Adipocyte (in vitro differentiated cells): ENCODE measurements around the gene ENG.
A peak's percentile ranks its signal among the peaks of the same experiment; 100 is the strongest.

Source experiments
- DNase-seq: peaks from one replicate; pipeline ENCODE4 v3.0.0-alpha.2; 2015; ENCODE audit warnings: low read depth
- H3K27me3 ChIP-seq: replicated peaks from 2 replicates; pipeline ENCODE4 v1.7.0; 2013; ENCODE audit warnings: mild to moderate bottlenecking, low read length, moderate library complexity; ENCODE audit not compliant: control insufficient read depth, insufficient read depth
- H3K36me3 ChIP-seq: 2 replicates; pipeline ENCODE4 v1.7.0; 2013; ENCODE audit warnings: low read length, mild to moderate bottlenecking, moderate library complexity; ENCODE audit not compliant: control insufficient read depth, insufficient read depth, severe bottlenecking
- H3K4me1 ChIP-seq: 2 replicates; pipeline ENCODE4 v1.7.0; 2013; ENCODE audit warnings: mild to moderate bottlenecking, low read length, moderate library complexity; ENCODE audit not compliant: control insufficient read depth, insufficient read depth
- H3K4me3 ChIP-seq: 2 replicates; pipeline ENCODE4 v1.7.0; 2013; ENCODE audit warnings: mild to moderate bottlenecking, low read length, moderate library complexity
- H3K9ac ChIP-seq: 2 replicates; pipeline ENCODE4 v1.7.0; 2013; ENCODE audit warnings: mild to moderate bottlenecking, low read length, moderate library complexity
- H3K9me3 ChIP-seq: 2 replicates; pipeline ENCODE4 v1.7.0; 2013; ENCODE audit warnings: mild to moderate bottlenecking, low read length, moderate library complexity; ENCODE audit not compliant: control insufficient read depth

The ENG gene

DNA sequence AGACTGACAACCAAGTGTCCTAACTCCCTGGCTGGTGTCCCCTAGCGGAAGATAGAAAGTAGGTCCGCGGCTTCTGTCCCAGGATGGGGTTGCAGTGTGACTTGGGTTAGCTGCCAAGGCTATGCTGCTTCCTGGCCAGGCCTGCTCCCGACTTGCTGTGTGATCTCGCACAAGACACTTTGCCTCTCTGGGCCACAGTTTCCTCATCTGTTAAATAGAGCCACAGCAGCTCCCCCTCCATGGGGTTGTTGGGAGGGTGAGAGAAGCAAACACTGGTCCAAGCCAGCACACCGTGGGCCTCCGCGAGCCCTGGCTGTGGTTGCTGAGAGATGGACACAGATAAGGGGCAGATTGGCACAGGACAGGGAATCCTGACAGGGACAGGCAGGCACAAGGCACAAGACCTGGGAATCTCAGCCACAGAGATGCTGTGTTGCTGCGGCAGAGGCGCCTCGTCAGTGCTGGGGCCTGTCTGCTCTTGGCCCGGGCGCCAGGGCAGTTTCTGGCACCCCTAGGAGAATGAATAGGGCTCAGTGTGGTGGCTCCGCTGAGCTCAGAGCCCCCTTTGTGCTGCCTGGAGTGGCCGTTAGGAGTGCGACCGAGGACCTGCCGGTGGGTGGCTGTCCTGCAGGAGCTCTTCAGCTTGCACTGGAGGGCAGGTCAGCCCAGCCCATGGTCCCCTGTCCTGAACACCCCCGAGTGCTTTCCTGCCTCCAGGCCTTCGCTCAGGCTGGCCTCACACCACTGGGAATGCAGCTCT lies 74.2 kb downstream of the ENG start:
- Histone ChIP-seq H3K4me1 (peaks cover 24% of the 10 kb centered on the region), H3K27me3 (no peaks in the 10 kb centered on the region), H3K9me3 (no peaks in the 10 kb centered on the region), H3K4me3 (no peak overlapping the region), H3K9ac (peak overlapping the region; percentile 53), H3K36me3 (no peaks in the 10 kb centered on the region)
- DNase-seq = no peak

DNA sequence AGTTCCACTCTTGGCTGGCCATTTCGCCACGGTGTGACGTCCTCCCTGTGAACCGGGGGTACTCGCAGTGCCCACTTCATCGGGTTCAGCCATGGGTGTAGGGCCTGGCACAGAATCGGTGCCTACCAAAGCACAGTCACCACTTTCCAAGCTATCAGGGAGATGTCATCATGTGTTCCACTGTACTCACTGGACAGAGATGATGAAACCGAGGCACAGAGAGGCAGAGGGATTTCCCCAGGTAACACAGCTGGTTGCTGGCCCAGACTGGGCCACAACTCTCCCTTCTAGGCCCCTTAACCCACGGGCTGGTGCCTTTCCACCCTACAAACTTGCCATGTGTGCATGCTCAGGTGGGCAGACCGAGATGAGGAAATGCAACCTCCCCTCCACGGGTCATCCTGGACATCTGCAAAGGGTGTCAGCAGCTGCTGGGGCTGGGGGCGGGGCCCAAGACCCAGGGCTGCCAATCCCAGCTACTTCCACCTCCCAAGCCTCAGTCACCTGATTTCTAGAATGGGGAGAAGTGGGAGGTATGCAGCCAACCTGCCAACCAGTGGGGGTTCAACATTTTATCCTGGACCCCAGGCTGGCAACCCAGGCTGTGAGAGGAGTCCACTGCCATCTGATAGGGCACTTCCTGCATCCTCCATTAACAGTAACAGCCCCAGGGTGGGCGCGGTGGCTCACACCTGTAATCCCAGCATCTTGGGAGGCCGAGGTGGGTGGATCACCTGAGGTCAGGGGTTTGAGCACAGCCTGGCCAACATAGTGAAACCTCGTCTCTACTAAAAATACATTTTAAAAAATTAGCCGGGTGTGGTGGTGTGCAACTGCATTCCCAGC lies 75.1 kb downstream of the ENG start:
- no peaks in the 10 kb centered on the region for H3K36me3 ChIP-seq
- H3K27me3 ChIP-seq = peaks cover under 1% of the 10 kb centered on the region
- H3K9me3 ChIP-seq = no peaks in the 10 kb centered on the region
- peak overlapping the region; percentile 54 for H3K9ac ChIP-seq
- no peak for DNase-seq
- no peak overlapping the region for H3K4me3 ChIP-seq
- H3K4me1 ChIP-seq = peaks cover 24% of the 10 kb centered on the region

DNA sequence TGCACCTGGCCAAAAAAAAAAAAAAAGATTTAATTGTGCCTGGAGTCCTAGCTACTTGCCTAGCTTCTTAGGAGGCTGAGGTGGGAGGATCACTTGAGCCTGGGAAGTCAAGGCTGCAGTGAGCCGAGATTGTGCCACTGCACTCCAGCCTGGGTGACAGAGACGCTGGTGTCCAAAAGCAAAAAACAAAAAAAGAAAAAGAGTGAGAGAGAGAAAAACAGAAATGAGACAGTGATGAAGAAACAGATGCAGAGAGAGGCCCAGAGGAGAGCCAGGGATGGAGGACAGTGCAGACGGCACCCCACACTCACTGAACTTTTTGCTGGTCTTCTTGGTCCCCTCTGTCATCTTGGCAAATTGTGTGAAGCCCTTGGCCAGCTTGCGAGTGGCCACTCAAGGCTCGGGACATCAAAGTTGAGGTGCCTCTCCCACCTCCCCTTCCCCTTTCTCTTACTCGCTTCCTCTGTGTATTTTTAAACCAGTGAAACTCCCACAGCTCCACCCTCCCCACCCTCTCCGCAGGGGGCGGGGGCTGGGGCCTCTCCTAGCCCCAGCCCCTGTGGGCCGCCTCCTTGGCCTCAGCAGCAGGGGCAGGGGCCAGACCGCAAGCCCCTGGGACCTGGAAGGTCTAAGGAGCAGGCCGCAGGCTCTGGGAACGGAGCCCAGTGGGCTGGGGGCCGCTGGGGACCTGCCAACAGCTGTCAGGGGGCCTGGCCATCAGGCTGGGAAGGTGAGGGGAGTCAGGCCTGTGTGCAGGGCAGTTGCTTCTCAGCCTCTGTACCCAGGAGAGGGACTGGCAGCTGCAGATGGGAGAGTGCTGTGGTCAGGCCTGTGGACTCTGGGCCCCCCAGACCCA lies 76.0 kb downstream of the ENG start, which contains the start of gene SH2D3C:
Gene SH2D3C (minus strand): TSS at position 387 of the 856 bp plus-strand sequence. CDS start 39 bp downstream, at position 348.
- Histone ChIP-seq H3K4me1 (peaks cover 24% of the 10 kb centered on the region), H3K9me3 (no peaks in the 10 kb centered on the region), H3K4me3 (no peak within 1 kb of the TSS), H3K9ac (peak within 1 kb of the TSS; percentile 54), H3K36me3 (no peaks in the 10 kb centered on the region), H3K27me3 (peaks cover 7% of the 10 kb centered on the region)
- DNase-seq = no peak

DNA sequence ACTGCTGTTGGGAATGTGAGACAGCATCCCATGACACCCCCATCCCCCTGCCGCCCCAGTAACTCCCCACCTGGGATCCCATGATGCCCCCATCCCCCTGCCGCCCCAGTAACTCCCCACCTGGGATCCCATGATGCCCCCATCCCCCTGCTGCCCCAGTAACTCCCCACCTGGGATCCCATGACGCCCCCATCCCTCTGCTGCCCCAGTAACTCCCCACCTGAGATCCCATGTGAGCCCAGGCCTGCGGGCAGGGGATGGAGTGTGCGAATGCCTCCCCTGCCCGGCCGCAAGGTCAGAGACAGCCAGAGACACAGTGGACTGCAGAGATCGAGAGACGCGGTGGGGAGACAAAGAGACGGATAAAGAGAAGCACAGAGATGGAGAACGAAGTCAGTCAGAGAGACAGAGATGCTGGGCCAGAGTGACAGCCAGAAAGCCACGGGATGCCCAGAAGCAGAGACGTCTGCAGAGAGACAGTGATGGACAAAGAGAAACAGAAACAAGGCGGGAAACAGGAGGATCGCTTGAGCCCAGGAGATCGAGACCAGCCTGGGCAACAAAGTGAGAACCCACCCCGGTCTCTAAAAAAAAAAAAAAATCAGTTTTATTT lies 77.0 kb downstream of the ENG start:
- Histone ChIP-seq H3K27me3 (peaks cover 9% of the 10 kb centered on the region), H3K36me3 (no peaks in the 10 kb centered on the region), H3K4me3 (no peak overlapping the region), H3K4me1 (peaks cover 24% of the 10 kb centered on the region), H3K9ac (no peak overlapping the region), H3K9me3 (no peaks in the 10 kb centered on the region)
- no peak for DNase-seq

DNA sequence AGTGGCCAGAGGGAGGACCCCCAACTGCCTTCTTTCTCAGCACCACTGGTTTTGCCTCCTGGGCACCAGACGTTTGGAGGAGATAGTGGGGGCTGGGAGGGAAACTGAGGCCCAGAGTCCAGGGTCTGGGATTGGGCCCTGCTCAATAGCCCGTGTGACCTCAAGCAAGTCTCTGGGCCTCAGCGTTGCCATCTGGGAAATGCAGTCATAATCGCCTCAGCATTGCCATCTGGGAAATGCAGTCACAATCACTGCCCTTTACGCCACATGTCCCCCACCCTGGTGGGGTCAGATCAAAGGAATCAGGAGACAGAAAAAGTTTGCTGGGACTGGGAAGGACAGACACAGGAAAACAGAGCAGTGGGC lies 77.6 kb downstream of the ENG start:
- Histone ChIP-seq H3K9ac (no peak overlapping the region), H3K27me3 (peaks cover 9% of the 10 kb centered on the region), H3K4me1 (peaks cover 24% of the 10 kb centered on the region), H3K36me3 (no peaks in the 10 kb centered on the region), H3K9me3 (no peaks in the 10 kb centered on the region), H3K4me3 (no peak overlapping the region)
- no peak for DNase-seq

DNA sequence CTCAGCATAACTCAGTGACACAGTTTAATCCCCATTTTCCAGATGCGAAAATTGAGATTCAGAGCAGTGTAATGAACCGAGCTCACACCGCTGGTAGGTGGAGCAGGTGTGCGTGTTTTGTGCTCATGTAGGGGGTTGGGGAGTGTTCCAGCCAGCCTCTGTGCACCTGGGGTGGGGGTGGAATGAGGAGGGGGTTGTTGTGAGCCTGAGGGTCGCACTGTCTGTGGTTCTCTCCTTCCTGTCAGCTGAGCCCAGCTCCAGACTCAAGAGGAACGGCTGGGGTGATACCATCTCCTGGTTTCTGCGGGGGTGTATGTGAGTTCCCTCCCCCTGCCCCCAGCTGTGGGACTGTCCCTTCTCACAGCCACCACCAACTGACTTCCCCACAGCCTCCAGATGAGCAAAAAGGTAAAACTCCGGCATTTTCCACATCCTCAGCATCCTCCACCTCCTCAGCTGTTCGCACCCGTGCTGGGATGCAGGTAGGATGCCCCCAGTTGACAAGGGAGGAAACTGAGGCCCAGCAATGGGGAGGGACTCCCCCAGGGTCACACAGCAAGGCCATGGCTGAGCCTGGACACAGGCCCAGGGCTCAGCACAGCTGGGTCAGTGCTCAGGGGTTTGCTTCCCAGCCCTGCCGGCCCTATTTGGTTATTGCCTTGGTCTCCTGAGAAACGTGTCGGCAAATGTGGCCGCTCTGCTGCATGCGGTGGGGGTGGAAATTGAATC lies 78.1 kb downstream of the ENG start:
- H3K4me3 ChIP-seq = no peak overlapping the region
- H3K36me3 ChIP-seq = no peaks in the 10 kb centered on the region
- no peaks in the 10 kb centered on the region for H3K9me3 ChIP-seq
- no peak for DNase-seq
- H3K27me3 ChIP-seq = peaks cover 9% of the 10 kb centered on the region
- peaks cover 24% of the 10 kb centered on the region for H3K4me1 ChIP-seq
- H3K9ac ChIP-seq = no peak overlapping the region

DNA sequence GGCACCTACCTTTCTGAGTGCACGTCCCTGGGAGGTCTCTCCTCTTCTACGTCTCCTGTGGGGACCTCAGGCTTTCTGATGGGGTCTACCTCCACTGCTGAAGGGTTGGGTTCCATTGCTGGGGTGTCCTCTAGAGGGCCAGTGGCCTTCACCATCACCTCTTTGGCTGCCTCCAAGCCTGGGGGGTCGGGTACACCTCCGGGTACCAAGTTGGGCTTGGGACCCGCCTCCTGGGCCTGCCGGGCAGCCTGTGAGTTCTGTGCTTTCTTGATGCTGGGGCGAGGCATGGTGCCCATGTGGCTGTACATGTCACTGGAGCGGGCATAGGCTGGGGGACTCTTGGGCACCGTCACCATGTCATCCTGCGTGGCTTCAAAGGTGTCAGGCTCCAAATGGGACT lies 80.5 kb downstream of the ENG start:
- no peaks in the 10 kb centered on the region for H3K9me3 ChIP-seq
- H3K4me1 ChIP-seq = peaks cover 14% of the 10 kb centered on the region
- no peak overlapping the region for H3K4me3 ChIP-seq
- no peak overlapping the region for H3K9ac ChIP-seq
- no peak for DNase-seq
- peaks cover 9% of the 10 kb centered on the region for H3K27me3 ChIP-seq
- no peaks in the 10 kb centered on the region for H3K36me3 ChIP-seq

DNA sequence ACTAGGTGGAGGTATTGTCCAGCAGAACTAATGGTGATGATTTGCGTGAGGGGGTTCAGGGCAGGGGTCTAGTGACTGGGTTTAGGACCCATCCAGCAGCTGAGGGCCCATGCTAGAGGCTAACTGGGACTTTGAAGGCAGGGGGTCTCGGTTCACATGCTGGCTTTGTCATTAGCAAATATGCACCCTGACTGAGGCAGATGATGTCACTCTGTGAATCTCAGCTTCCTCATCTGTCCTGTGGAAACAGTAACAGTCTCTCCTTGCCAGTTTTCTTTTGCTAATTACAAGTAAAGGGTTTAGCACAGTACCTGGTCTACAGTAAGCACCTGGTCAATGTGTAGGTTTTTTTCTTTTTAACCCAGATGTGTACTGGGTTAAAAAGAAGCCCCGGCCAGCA lies 81.2 kb downstream of the ENG start:
- Histone ChIP-seq H3K9me3 (no peaks in the 10 kb centered on the region), H3K9ac (no peak overlapping the region), H3K27me3 (peaks cover 9% of the 10 kb centered on the region), H3K4me3 (no peak overlapping the region), H3K36me3 (no peaks in the 10 kb centered on the region), H3K4me1 (peaks cover 7% of the 10 kb centered on the region)
- no peak for DNase-seq

DNA sequence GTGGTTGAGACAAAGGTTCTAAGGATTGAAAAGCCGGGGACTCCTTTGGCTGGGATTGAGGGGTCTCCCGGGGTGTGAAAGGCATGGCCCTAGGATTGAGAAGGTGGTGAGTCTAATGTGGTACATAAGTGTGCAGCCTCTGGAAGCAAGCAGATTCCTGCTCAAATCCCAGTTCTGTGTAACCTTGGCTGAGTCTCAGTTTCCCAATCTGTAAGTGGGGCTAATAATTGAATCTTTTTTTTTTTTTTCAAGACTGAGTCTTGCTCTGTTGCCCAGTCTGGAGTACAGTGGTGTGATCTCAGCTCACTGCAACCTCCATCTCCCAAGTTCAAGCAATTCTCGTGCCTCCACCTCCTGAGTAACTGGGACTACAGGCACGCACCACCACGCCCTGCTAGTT lies 81.9 kb downstream of the ENG start:
- H3K4me1 ChIP-seq = peaks cover 6% of the 10 kb centered on the region
- H3K9me3 ChIP-seq = no peaks in the 10 kb centered on the region
- peaks cover 13% of the 10 kb centered on the region for H3K27me3 ChIP-seq
- DNase-seq = no peak
- no peak overlapping the region for H3K4me3 ChIP-seq
- H3K9ac ChIP-seq = no peak overlapping the region
- no peaks in the 10 kb centered on the region for H3K36me3 ChIP-seq

DNA sequence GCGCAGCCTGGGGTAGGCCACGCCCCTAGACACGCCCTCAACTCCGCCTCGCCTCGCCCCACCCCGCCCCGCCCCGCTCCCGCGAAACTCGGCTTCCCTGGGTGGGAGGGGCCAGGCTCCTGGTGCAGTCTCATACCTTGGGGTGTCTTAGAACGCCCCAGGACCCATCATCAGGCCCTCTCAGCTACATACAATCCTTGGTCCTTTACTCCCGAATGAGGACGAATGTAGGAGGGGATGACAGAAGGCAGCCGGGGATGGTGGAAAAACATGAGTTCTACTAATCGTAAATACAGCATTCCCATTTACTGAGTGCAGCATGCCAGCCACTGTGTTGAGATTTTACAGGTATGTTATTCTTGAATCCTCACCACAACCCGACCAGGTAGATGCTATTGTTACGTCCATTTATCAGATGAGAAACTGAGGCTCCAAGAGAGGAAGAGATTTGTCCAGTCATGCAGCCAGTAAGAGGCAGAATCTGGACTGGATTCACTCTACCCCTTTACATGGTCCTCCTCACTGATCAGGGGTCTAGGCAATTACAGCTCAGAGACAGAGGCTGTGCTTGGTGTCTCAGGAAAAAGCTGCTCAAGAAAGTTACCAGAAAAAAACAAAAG lies 82.8 kb downstream of the ENG start:
- Histone ChIP-seq H3K9me3 (no peaks in the 10 kb centered on the region), H3K4me3 (peak overlapping the region; percentile 78)

More for the DNA sequence above, 82.8 kb downstream of the ENG start:
- Histone ChIP-seq H3K9ac (no peak overlapping the region), H3K4me1 (peaks cover 6% of the 10 kb centered on the region), H3K27me3 (peaks cover 13% of the 10 kb centered on the region), H3K36me3 (no peaks in the 10 kb centered on the region)
- no peak for DNase-seq
